Measurements from ENCODE around the gene MC4R.

MC4R gene

GRCh38 chr18:60322591-60322990 lies 50.0 kb downstream of the MC4R start:
- no peak for DNase-seq

All from GOT3 (cell line).